H1 (cell line): ENCODE results near the gene YWHAG. TPM values are rescaled to one million over a fixed set of nuclear protein-coding genes. Genes with fewer than 3 reads are reported as not detected.

Source experiments
- CTCF ChIA-PET: fragments of 300-600 bp; sonication (Branson Sonifier 250); formaldehyde crosslinking; loops from one replicate; lab custom pipeline; 2021; ENCODE audit not compliant: partially characterized antibody; lab: Charles Lee
- POLR2A ChIA-PET: fragments of 300-600 bp; sonication (Branson Sonifier 250); formaldehyde crosslinking; loops from one replicate; lab custom pipeline; 2021; ENCODE audit warnings: inconsistent platforms; ENCODE audit not compliant: partially characterized antibody; lab: Charles Lee
- DNase-seq, 2 experiments: peaks; one replicate each; pipeline versions ENCODE4 v3.0.0 to v3.0.0-alpha.2; 2010 to 2022; ENCODE audit warnings: low spot score in 2 of 2, low read depth in 1 of 2, mixed read lengths in 1 of 2
- FAIRE-seq: peaks from 2 replicates; lab custom pipeline; 2011; peaks lifted over from hg19 to GRCh38; lab: Jason Lieb, UNC
- H2AFZ ChIP-seq: 2 replicates; pipeline ENCODE4 v1.8.1; 2012; ENCODE audit warnings: low read length, inconsistent platforms
- H2AK5ac ChIP-seq: 2 replicates; pipeline ENCODE4 v1.6.1; 2013; ENCODE audit warnings: low read depth, low read length
- H2BK120ac ChIP-seq: replicated peaks from 2 replicates; pipeline ENCODE3; 2013; ENCODE audit warnings: low read depth, low read length, inconsistent platforms
- H2BK12ac ChIP-seq: 2 replicates; pipeline ENCODE4 v1.6.1; 2013; ENCODE audit warnings: low read depth, low read length
- H2BK15ac ChIP-seq: 2 replicates; pipeline ENCODE4 v1.6.1; 2013; ENCODE audit warnings: low read length
- H2BK20ac ChIP-seq: 2 replicates; pipeline ENCODE4 v1.6.1; 2013; ENCODE audit warnings: low read length
- H2BK5ac ChIP-seq: 2 replicates; pipeline ENCODE4 v1.6.1; 2013; ENCODE audit warnings: low read depth, low read length
- H3K14ac ChIP-seq: 2 replicates; pipeline ENCODE4 v1.6.1; 2013; ENCODE audit warnings: inconsistent platforms; ENCODE audit not compliant: insufficient read length
- H3K18ac ChIP-seq: 2 replicates; pipeline ENCODE4 v1.6.1; 2013; ENCODE audit warnings: low read length; ENCODE audit errors: extremely low read depth
- H3K23ac ChIP-seq: 2 replicates; pipeline ENCODE4 v1.6.1; 2013; ENCODE audit warnings: inconsistent platforms; ENCODE audit not compliant: insufficient read length
- H3K23me2 ChIP-seq: 2 replicates; pipeline ENCODE4 v1.6.1; 2013; ENCODE audit warnings: low read depth, low read length
- H3K27ac ChIP-seq: 2 replicates; pipeline ENCODE4 v1.6.1; 2011; ENCODE audit warnings: low read depth, low read length, inconsistent platforms
- H3K27me3 ChIP-seq, 4 experiments: replicated peaks in 1 of 4; 1 replicate in 1 of 4; 2 replicates in 3 of 4; pipeline versions ENCODE4 v1.6.1 to v1.8.1; 2011 to 2013; ENCODE audit warnings: low read length in 3 of 4, mild to moderate bottlenecking in 3 of 4, inconsistent platforms in 2 of 4, mixed read lengths in 2 of 4, moderate library complexity in 1 of 4; ENCODE audit not compliant: control insufficient read depth in 3 of 4, insufficient read depth in 3 of 4; ENCODE audit errors: extremely low read depth in 1 of 4
- H3K36me3 ChIP-seq, 4 experiments: 2 replicates each; pipeline versions ENCODE4 v1.6.1 to v1.8.1; 2011 to 2013; ENCODE audit warnings: mild to moderate bottlenecking in 4 of 4, low read length in 3 of 4, moderate library complexity in 2 of 4, control low read depth in 1 of 4, inconsistent platforms in 1 of 4; ENCODE audit not compliant: insufficient read depth in 4 of 4, control insufficient read depth in 2 of 4
- H3K4ac ChIP-seq: replicated peaks from 2 replicates; pipeline ENCODE3; 2013; ENCODE audit warnings: low read length, low read depth, mixed read lengths, inconsistent platforms; ENCODE audit not compliant: insufficient read length
- H3K4me1 ChIP-seq, 4 experiments: replicated peaks in 1 of 4; 1 replicate in 1 of 4; 2 replicates in 3 of 4; pipeline versions ENCODE4 v1.6.1 to v1.8.1; 2011 to 2013; ENCODE audit warnings: low read length in 3 of 4, inconsistent platforms in 2 of 4, mixed read lengths in 1 of 4; ENCODE audit not compliant: insufficient read depth in 4 of 4, control insufficient read depth in 3 of 4
- H3K4me2 ChIP-seq, 2 experiments: 2 replicates each; pipeline versions ENCODE4 v1.6.1 to v1.8.1; 2011 to 2013; ENCODE audit warnings: low read depth in 2 of 2, low read length in 2 of 2, control low read depth in 1 of 2, inconsistent platforms in 1 of 2, mild to moderate bottlenecking in 1 of 2; ENCODE audit not compliant: insufficient read depth in 1 of 2
- H3K4me3 ChIP-seq, 4 experiments: fragments of 200-600, 300-600 bp in 1 of 4; sonication (generic), shearing (Covaris generic), sonication (Bioruptor Twin) in 1 of 4; 2 replicates each; pipeline versions ENCODE4 v1.5.1 to v1.8.1; 2011 to 2016; ENCODE audit warnings: low read length in 4 of 4, low read depth in 3 of 4, control low read depth in 2 of 4, inconsistent platforms in 2 of 4, mild to moderate bottlenecking in 2 of 4, mixed read lengths in 1 of 4, moderate library complexity in 1 of 4; ENCODE audit not compliant: insufficient read depth in 2 of 4; ENCODE audit errors: extremely low read depth in 1 of 4
- H3K56ac ChIP-seq: replicated peaks from 2 replicates; pipeline ENCODE3; 2013; ENCODE audit warnings: low read depth, mild to moderate bottlenecking, mixed read lengths, low read length, inconsistent platforms; ENCODE audit not compliant: insufficient read length
- H3K79me1 ChIP-seq: 2 replicates; pipeline ENCODE4 v1.6.1; 2013; ENCODE audit warnings: low read depth, low read length, control low read depth
- H3K79me2 ChIP-seq, 2 experiments: 2 replicates each; pipeline versions ENCODE4 v1.6.1 to v1.8.1; 2012 to 2013; ENCODE audit warnings: low read length in 2 of 2, mild to moderate bottlenecking in 2 of 2, inconsistent platforms in 1 of 2; ENCODE audit not compliant: insufficient read depth in 2 of 2, control insufficient read depth in 1 of 2
- H3K9ac ChIP-seq, 4 experiments: replicated peaks in 1 of 4; 1 replicate in 1 of 4; 2 replicates in 3 of 4; pipeline versions ENCODE4 v1.6.1 to v1.8.1; 2011 to 2013; ENCODE audit warnings: low read depth in 3 of 4, low read length in 3 of 4, control low read depth in 2 of 4, mild to moderate bottlenecking in 2 of 4, moderate library complexity in 2 of 4, inconsistent platforms in 1 of 4; ENCODE audit errors: extremely low read depth in 1 of 4
- H3K9me3 ChIP-seq, 2 experiments: 2 replicates each; pipeline versions ENCODE4 v1.6.1 to v1.8.1; 2012 to 2013; ENCODE audit warnings: mild to moderate bottlenecking in 2 of 2, moderate library complexity in 2 of 2, control low read depth in 1 of 2, inconsistent platforms in 1 of 2, low read depth in 1 of 2, low read length in 1 of 2, mixed read lengths in 1 of 2; ENCODE audit not compliant: insufficient read depth in 2 of 2
- H4K20me1 ChIP-seq, 2 experiments: replicated peaks in 1 of 2; 2 replicates each; pipeline versions ENCODE3 to v1.8.1; 2011 to 2013; ENCODE audit warnings: inconsistent platforms in 2 of 2, low read length in 2 of 2, mild to moderate bottlenecking in 1 of 2; ENCODE audit not compliant: insufficient read depth in 2 of 2, control insufficient read depth in 1 of 2
- H4K5ac ChIP-seq: 2 replicates; pipeline ENCODE4 v1.6.1; 2013; ENCODE audit warnings: low read length, low read depth, mixed read lengths, inconsistent platforms; ENCODE audit not compliant: insufficient read length
- H4K8ac ChIP-seq: 2 replicates; pipeline ENCODE4 v1.8.0; 2013; ENCODE audit warnings: mild to moderate bottlenecking, moderate library complexity, low read length, inconsistent platforms; ENCODE audit not compliant: insufficient read depth; ENCODE audit errors: extremely low read depth
- H4K91ac ChIP-seq: replicated peaks from 2 replicates; pipeline ENCODE3; 2013; ENCODE audit warnings: low read length, mixed read lengths, inconsistent platforms; ENCODE audit not compliant: insufficient read length
- ATF3 ChIP-seq: IDR thresholded peaks from 2 replicates; pipeline ENCODE4 v1.6.1; 2011; ENCODE audit warnings: low read depth, mild to moderate bottlenecking, low read length; ENCODE audit not compliant: insufficient read depth
- CEBPB ChIP-seq: IDR thresholded peaks from 2 replicates; pipeline ENCODE4 v1.6.1; 2012; ENCODE audit warnings: low read depth, low read length
- EP300 ChIP-seq, 2 experiments: IDR thresholded peaks; 1 replicate in 1 of 2; 2 replicates in 1 of 2; pipeline ENCODE4 v1.6.1; 2011 to 2012; ENCODE audit warnings: low read depth in 2 of 2, low read length in 2 of 2, mild to moderate bottlenecking in 2 of 2, borderline replicate concordance in 1 of 2, inconsistent platforms in 1 of 2, moderate library complexity in 1 of 2
- EZH2 ChIP-seq: fragments of 200-600 bp; sonication (generic); IDR thresholded peaks from 2 replicates; pipeline ENCODE4 v1.7.1; 2012; ENCODE audit warnings: low read depth, mild to moderate bottlenecking, moderate library complexity, low read length, inconsistent platforms; ENCODE audit not compliant: severe bottlenecking
- GABPA ChIP-seq: IDR thresholded peaks from 2 replicates; pipeline ENCODE4 v1.6.1; 2011; ENCODE audit warnings: mild to moderate bottlenecking, low read length, moderate library complexity, borderline replicate concordance; ENCODE audit not compliant: insufficient read depth
- MAFK ChIP-seq: IDR thresholded peaks from 2 replicates; pipeline ENCODE4 v1.6.1; 2012; ENCODE audit warnings: low read depth, mild to moderate bottlenecking, improper control_type of control experiment, low read length
- MAX ChIP-seq: IDR thresholded peaks from 2 replicates; pipeline ENCODE4 v1.6.1; 2012; ENCODE audit warnings: inconsistent platforms
- SAP30 ChIP-seq: fragments of 300-600 bp; sonication (generic); IDR thresholded peaks from 2 replicates; pipeline ENCODE4 v1.7.1; 2012; ENCODE audit warnings: low read length, moderate library complexity, mild to moderate bottlenecking, inconsistent platforms; ENCODE audit not compliant: insufficient read depth, insufficient replicate concordance
- WGBS, 2 experiments: shearing (Covaris generic) in 1 of 2; methylation state at CpG; one replicate each; pipeline versions ENCODE4 v1.1.6 to v1.1.7; 2013 to 2015; ENCODE audit warnings: low lambda C conversion rate in 2 of 2, mixed read lengths in 2 of 2, inconsistent platforms in 1 of 2, low coverage in 1 of 2, missing lambda C conversion rate in 1 of 2; ENCODE audit not compliant: insufficient replicate concordance in 2 of 2, insufficient coverage in 1 of 2, insufficient read length in 1 of 2; ENCODE audit errors: extremely low coverage in 1 of 2, missing lambda C conversion rate in 1 of 2; 5-methylcytosine and 5-hydroxymethylcytosine counted together
- polyA plus RNA-seq, 7 experiments: library from polyadenylated mRNA; depleted of rRNA in 3 of 7; stranded (reverse) in 5 of 7; unstranded in 2 of 7; fragments of >200 nt in 5 of 7; fragments of 200-250 nt in 2 of 7; gene quantifications; 1 replicate in 5 of 7; 2 replicates in 1 of 7; 4 replicates in 1 of 7; pipeline versions ENCODE4 v1.2.1 to v1.2.3, GENCODE V29; 2011 to 2013; ENCODE audit warnings: missing spikeins in 2 of 7, mixed read lengths in 2 of 7
- total RNA-seq: library from RNA; stranded (reverse); fragmentation: NEBNext Ultra II Directional; extraction: Animal tissue kit (Norgen Biotek cat#: 25700); gene quantifications from 2 replicates; pipeline ENCODE4 v1.2.1, GENCODE V29; 2021

YWHAG gene
- total and polyA plus RNA-seq, 2 of the 8 experiments (the other 6 are each of a cell fraction or from before 2014, with no cell fraction given): 57.2 to 241 TPM

GRCh38 chr7:76291351-76292212 lies 67.2 kb downstream of the YWHAG start:
- CTCF ChIA-PET: interaction anchor here (0.6 to 19.4 kb wide), 29 partner anchors 9 to 225 kb away, joined by 3 to 426 read pairs (median 4); partner anchors contain the start of genes HSPB1 and SRRM3
- 31% methylated on average over 30 of the region's 30 CpGs; no CpG with 5 or more reads in 1 of the 2 experiments for WGBS, 2 experiments
- DNase-seq (peak; percentile 91 to 99), FAIRE-seq (peak; percentile 65)
- no peak overlapping the region; the same call in 1 of the 2 replicates for H2AK5ac ChIP-seq
- no peaks in the 10 kb centered on the region for H3K9me3 ChIP-seq
- H3K9ac ChIP-seq: peak overlapping the region in 2 of 4 experiments; percentile 13 to 19; a peak in 3 of 7 replicates
- H2AFZ ChIP-seq: no peak overlapping the region
- H3K4me2 ChIP-seq: peak overlapping the region in 1 of 2 experiments; percentile 27; a peak in 2 of 4 replicates
- peak overlapping the region; percentile 75; the same call in 1 of the 2 replicates for H2BK5ac ChIP-seq
- H3K4me3 ChIP-seq: peak overlapping the region in 1 of 4 experiments; percentile 23; a peak in 1 of 8 replicates
- H4K91ac ChIP-seq: peak overlapping the region; percentile 92
- peak overlapping the region; percentile 73 for H3K18ac ChIP-seq
- H3K56ac ChIP-seq: no peak overlapping the region
- H4K20me1 ChIP-seq: no peaks in the 10 kb centered on the region
- H2BK12ac ChIP-seq: peak overlapping the region; percentile 95
- H3K4ac ChIP-seq: peak overlapping the region; percentile 7
- no peaks in the 10 kb centered on the region for H3K27me3 ChIP-seq
- H2BK120ac ChIP-seq: peak overlapping the region; percentile 10
- peak overlapping the region; percentile 97; the same call in 1 of the 2 replicates for H2BK20ac ChIP-seq
- no peak overlapping the region for H2BK15ac ChIP-seq
- H3K23me2 ChIP-seq: no peaks in the 10 kb centered on the region; the same call in 1 of the 2 replicates
- H3K4me1 ChIP-seq: peaks cover 0 to 22% (median 11%) of the 10 kb centered on the region in 4 experiments; a peak in 6 of 7 replicates
- no peaks in the 10 kb centered on the region for H3K79me1 ChIP-seq
- H3K36me3 ChIP-seq: no peaks in the 10 kb centered on the region
- POLR2A ChIA-PET: interaction anchor here (0.9 to 2.7 kb wide), 10 partner anchors 8 to 27 kb away, joined by 3 to 22 read pairs (median 6); no protein-coding TSS in a partner anchor
- peak overlapping the region; percentile 32 for H4K5ac ChIP-seq
- H3K14ac ChIP-seq: no peak overlapping the region
- peak overlapping the region; percentile 54; the same call in 1 of the 2 replicates for H4K8ac ChIP-seq
- H3K23ac ChIP-seq: no peak overlapping the region
- peak overlapping the region; percentile 53; the same call in 1 of the 2 replicates for H3K27ac ChIP-seq
- H3K79me2 ChIP-seq: no peaks in the 10 kb centered on the region
- TF ChIP-seq EZH2 (no peak), SAP30 (no peak), EP300 (IDR thresholded peaks at IDR 0.05; ENCODE audit: borderline replicate concordance in 1 of 2, low read depth in 2 of 2, low read length in 2 of 2) (peak in 1 of 2 experiments; percentile 34; a peak in 1 of 3 replicates), ATF3 (peak; percentile 60; the same call in 1 of the 2 replicates), CEBPB (peak; percentile 53; the same call in 1 of the 2 replicates), MAFK (no peak; the same call in 1 of the 2 replicates), MAX (peak; percentile 63), GABPA (peak; percentile 37; the same call in 1 of the 2 replicates)
